ENCODE data around the gene CANT1. TPM values are rescaled to one million over a fixed set of nuclear protein-coding genes. Genes with fewer than 3 reads are reported as not detected.
A peak's percentile ranks its signal among the peaks of the same experiment; 100 is the strongest.

The CANT1 gene
- total RNA-seq, 2 donors from 2014 or later, result 57.5 to 61.8 TPM

DNA sequence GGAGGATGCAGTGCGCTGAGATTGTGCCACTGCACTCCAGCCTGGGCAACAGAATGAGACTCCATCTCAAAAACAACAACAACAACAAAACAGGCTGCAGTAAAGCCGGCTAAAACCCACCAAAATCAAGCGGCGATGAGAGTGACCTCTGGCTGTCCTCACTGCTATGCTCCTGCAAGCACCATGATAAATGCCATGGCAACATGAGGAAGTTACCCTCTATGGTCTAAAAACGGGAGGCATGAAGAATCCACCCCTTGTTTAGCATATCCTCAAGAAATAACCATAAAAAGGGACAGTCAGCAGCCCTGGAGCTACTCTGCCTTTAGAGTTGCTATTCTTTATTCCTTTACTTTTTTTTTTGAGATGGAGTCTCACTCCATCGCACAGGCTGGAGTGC lies 21.4 kb downstream of the CANT1 start:
- Histone ChIP-seq H3K36me3 (ENCODE audit: control insufficient read depth, insufficient read depth, low read length) (peaks cover 31% of the 10 kb centered on the region), H3K9me3 (ENCODE audit: control insufficient read depth, low read length) (no peaks in the 10 kb centered on the region), H3K27me3 (ENCODE audit: control insufficient read depth, insufficient read depth, low read length, poor library complexity, severe bottlenecking) (no peaks in the 10 kb centered on the region), H3K27ac (ENCODE audit: low read depth, low read length) (no peak overlapping the region), H3K4me3 (ENCODE audit: low read length) (no peak overlapping the region), H3K9ac (ENCODE audit: extremely low read depth, low read length, poor library complexity, severe bottlenecking) (no peak overlapping the region), H3K4me1 (ENCODE audit: control insufficient read depth, insufficient read depth, low read length) (peaks cover 5% of the 10 kb centered on the region)
- Mint-ChIP-seq H3K27ac (no peak overlapping the region), H3K27me3 (ENCODE audit: insufficient read depth) (no peaks in the 10 kb centered on the region), H3K4me1 (peaks cover 13% of the 10 kb centered on the region), H3K4me3 (no peak overlapping the region), H3K36me3 (ENCODE audit: low read depth) (peaks cover 30% of the 10 kb centered on the region), H3K9me3 (no peaks in the 10 kb centered on the region)
- 91 to 93% methylated on average over 6 of the region's 6 CpGs for WGBS, 2 experiments (ENCODE audit: insufficient coverage in 1 of 2, insufficient read length in 1 of 2)
- no peak for DNase-seq
- no peak for TF ChIP-seq CTCF (conservative IDR thresholded peaks at IDR 0.05)

DNA sequence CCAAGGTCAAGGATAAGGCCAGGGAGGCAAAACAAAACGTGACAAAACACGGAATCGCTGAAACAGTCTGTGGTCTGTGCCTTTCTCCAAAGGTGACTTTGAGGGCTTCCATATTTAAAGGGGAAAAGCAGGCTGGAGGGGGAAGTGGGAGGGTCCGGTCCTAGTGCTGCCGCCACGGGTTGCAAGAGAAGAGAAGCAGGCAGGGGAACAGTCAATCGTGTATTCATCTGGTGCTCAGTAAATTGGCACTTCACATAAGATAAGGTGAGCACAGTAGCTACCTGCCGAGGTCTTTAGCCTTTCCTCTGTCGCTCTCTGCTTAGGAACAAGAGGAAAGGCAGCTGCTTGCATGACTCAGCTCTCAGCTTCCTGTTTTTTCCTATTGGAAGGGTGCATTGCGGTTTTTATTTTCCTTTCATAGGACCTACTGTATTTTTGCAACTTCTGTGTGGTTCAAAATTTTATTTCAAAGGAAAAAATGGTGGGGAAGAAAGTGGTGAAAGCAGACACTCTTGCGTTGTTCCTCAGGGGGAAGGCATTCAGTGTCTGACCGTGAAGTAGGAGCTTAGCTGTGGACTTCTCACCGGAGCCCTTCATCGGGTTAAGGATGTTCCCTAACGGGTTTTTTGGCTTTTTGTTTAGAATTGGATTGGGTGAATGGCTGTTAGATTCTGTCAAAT lies 22.8 kb downstream of the CANT1 start:
- Histone ChIP-seq H3K9me3 (ENCODE audit: control insufficient read depth, low read length) (no peaks in the 10 kb centered on the region), H3K27ac (ENCODE audit: low read depth, low read length) (no peak overlapping the region), H3K4me3 (ENCODE audit: low read length) (peak overlapping the region; percentile 52), H3K9ac (ENCODE audit: extremely low read depth, low read length, poor library complexity, severe bottlenecking) (peak overlapping the region; percentile 48), H3K36me3 (ENCODE audit: control insufficient read depth, insufficient read depth, low read length) (peaks cover 19% of the 10 kb centered on the region), H3K27me3 (ENCODE audit: control insufficient read depth, insufficient read depth, low read length, poor library complexity, severe bottlenecking) (no peaks in the 10 kb centered on the region), H3K4me1 (ENCODE audit: control insufficient read depth, insufficient read depth, low read length) (peaks cover 5% of the 10 kb centered on the region)
- whole genome bisulfite sequencing, 2 experiments (ENCODE audit: insufficient coverage in 1 of 2, insufficient read length in 1 of 2), result 24 to 25% methylated on average over 9 to 15 of the region's 15 CpGs
- no peaks in the 10 kb centered on the region for H3K27me3 Mint-ChIP-seq (ENCODE audit: insufficient read depth)
- H3K27ac Mint-ChIP-seq, result peak overlapping the region; percentile 91
- no peaks in the 10 kb centered on the region for H3K9me3 Mint-ChIP-seq
- peaks cover 23% of the 10 kb centered on the region for H3K36me3 Mint-ChIP-seq (ENCODE audit: low read depth)
- peaks cover 13% of the 10 kb centered on the region for H3K4me1 Mint-ChIP-seq
- peak overlapping the region; percentile 45 for H3K4me3 Mint-ChIP-seq
- peak; percentile 88 for DNase-seq
- TF ChIP-seq CTCF (conservative IDR thresholded peaks at IDR 0.05), result no peak

DNA sequence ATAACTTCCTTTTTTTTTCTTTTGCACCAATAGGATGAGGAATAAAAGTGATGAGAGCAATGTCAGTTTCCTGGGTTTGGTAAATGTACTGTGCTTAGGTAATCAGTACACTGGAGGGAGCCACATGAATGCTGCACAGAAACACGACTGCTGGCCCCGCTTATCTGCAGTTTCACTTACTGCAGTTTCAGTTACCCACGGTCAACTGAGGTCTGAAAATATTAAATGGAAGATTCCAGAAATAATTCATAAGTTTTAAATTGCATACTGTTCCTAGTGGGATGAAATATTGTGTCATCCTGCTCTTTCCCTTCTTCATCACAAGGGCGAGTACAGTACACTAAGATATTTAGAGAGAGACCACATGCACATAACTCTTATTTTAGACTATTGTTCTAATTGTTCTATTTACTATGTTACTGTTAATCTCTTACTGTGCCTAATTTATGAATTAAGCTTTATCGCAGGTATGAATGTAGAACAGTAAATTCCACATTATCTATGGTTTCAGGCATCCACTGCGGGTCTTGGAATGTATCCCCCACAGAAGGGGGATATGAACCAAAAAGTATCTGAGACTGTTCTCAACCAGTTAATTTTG lies 23.4 kb downstream of the CANT1 start:
- Histone ChIP-seq H3K36me3 (ENCODE audit: control insufficient read depth, insufficient read depth, low read length) (peaks cover 12% of the 10 kb centered on the region), H3K27me3 (ENCODE audit: control insufficient read depth, insufficient read depth, low read length, poor library complexity, severe bottlenecking) (no peaks in the 10 kb centered on the region), H3K4me3 (ENCODE audit: low read length) (peak overlapping the region; percentile 52), H3K9ac (ENCODE audit: extremely low read depth, low read length, poor library complexity, severe bottlenecking) (peak overlapping the region; percentile 48), H3K9me3 (ENCODE audit: control insufficient read depth, low read length) (no peaks in the 10 kb centered on the region), H3K4me1 (ENCODE audit: control insufficient read depth, insufficient read depth, low read length) (peaks cover 5% of the 10 kb centered on the region), H3K27ac (ENCODE audit: low read depth, low read length) (no peak overlapping the region)
- Mint-ChIP-seq H3K27me3 (ENCODE audit: insufficient read depth) (no peaks in the 10 kb centered on the region), H3K27ac (peak overlapping the region; percentile 91), H3K4me1 (peaks cover 15% of the 10 kb centered on the region), H3K9me3 (no peaks in the 10 kb centered on the region), H3K36me3 (ENCODE audit: low read depth) (peaks cover 17% of the 10 kb centered on the region), H3K4me3 (peak overlapping the region; percentile 45)
- 92 to 93% methylated on average over 3 to 5 of the region's 6 CpGs for WGBS, 2 experiments (ENCODE audit: insufficient coverage in 1 of 2, insufficient read length in 1 of 2)
- DNase-seq, result no peak
- peak; percentile 39 for TF ChIP-seq CTCF (conservative IDR thresholded peaks at IDR 0.05)

Data from endodermal cell (in vitro differentiated cells).